Measurements from ENCODE around the gene SERPIND1.

Gene SERPIND1

DNA sequence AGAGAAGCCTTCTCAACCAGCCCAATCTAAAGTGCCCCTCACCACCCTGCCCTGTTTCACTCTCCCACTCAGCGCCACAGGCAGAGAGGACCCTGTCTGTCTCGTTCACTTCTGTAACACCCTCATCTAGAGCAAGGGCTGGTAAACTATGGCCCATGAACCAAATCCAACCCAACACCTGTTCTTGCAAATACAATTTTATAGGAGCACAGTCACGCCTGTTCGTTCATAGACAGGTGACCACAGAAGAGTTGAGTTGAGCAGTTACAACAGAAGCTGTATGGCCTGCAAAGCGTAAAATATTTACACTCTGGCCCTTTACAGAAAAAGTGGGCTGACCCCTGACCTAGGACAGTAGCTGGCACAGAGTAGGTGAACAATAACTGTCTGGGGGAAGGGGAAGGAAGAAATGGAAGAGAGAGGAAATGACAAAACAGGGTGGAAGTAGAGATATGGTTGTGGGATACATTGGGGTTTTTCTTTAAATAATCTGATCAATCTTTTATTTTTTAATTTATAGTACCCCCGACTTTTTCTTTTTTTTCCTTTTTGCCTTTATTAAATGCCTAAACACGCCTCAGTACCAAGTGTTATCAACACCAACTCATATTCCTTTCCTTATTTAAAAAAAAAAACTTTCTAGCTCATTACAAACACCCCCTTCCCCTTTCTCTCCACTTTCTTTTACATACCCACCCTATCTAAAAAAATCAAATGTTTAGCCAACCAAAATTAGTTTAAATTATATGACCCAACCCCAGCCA lies 20.9 kb downstream of the SERPIND1 start:
- no peak for TF ChIP-seq ISL1 (CRISPR knock-in tag; IDR thresholded peaks at IDR 0.05)
- no peak for TF ChIP-seq ZFP30 (CRISPR knock-in tag; IDR thresholded peaks at IDR 0.05)
- TF ChIP-seq, protein P1, sequence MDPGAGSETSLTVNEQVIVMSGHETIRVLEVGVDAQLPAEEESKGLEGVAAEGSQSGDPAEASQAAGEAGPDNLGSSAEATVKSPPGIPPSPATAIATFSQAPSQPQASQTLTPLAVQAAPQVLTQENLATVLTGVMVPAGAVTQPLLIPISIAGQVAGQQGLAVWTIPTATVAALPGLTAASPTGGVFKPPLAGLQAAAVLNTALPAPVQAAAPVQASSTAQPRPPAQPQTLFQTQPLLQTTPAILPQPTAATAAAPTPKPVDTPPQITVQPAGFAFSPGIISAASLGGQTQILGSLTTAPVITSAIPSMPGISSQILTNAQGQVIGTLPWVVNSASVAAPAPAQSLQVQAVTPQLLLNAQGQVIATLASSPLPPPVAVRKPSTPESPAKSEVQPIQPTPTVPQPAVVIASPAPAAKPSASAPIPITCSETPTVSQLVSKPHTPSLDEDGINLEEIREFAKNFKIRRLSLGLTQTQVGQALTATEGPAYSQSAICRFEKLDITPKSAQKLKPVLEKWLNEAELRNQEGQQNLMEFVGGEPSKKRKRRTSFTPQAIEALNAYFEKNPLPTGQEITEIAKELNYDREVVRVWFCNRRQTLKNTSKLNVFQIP (CRISPR knock-in tag; IDR thresholded peaks at IDR 0.05; ENCODE audit: borderline replicate concordance, low read depth), result no peak
- no peak for TF ChIP-seq ZFP3 (CRISPR knock-in tag; IDR thresholded peaks at IDR 0.05)
- no peak for TF ChIP-seq ZNF8 (CRISPR knock-in tag; IDR thresholded peaks at IDR 0.05)
- ATAC-seq, result no peak

DNA sequence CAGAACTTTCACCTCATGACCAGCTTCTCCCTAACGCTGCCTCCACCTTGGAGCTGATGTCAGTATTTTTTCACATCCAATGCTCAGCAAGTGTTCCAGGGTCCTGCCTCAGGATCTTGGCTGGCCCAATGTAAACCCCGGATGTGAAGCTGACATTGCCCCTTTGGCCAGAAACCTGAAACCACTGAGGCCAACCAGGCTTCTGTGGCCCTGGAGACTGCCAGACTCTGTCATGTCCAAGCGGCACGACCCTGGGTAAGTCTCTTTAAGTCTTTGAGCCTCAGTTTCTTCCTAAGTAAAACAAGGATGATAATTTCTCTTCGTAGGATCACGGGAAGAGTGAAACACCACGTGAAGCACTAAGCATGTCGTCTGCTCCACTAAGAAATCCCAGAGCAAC lies 22.8 kb downstream of the SERPIND1 start:
- TF ChIP-seq ARNTL (CRISPR knock-in tag; IDR thresholded peaks at IDR 0.05; ENCODE audit: borderline replicate concordance, low read depth) (no peak), ZFP3 (CRISPR knock-in tag; IDR thresholded peaks at IDR 0.05) (no peak), ZNF565 (CRISPR knock-in tag; conservative IDR thresholded peaks at IDR 0.05; ENCODE audit: low read depth) (no peak), OSR1 (CRISPR knock-in tag; IDR thresholded peaks at IDR 0.05) (no peak), TOX (CRISPR knock-in tag; IDR thresholded peaks at IDR 0.05; ENCODE audit: borderline replicate concordance) (no peak), PPARA (CRISPR knock-in tag; IDR thresholded peaks at IDR 0.05; ENCODE audit: borderline replicate concordance) (no peak), ZNF70 (CRISPR knock-in tag; IDR thresholded peaks at IDR 0.05) (no peak), CSDC2 (CRISPR knock-in tag; IDR thresholded peaks at IDR 0.05) (no peak), ZNF8 (CRISPR knock-in tag; IDR thresholded peaks at IDR 0.05) (no peak), BACH2 (CRISPR knock-in tag; IDR thresholded peaks at IDR 0.05; ENCODE audit: borderline replicate concordance) (no peak)
- TF ChIP-seq, protein P1 (CRISPR knock-in tag; IDR thresholded peaks at IDR 0.05; ENCODE audit: borderline replicate concordance, low read depth), result no peak
- TF ChIP-seq, protein P2, sequence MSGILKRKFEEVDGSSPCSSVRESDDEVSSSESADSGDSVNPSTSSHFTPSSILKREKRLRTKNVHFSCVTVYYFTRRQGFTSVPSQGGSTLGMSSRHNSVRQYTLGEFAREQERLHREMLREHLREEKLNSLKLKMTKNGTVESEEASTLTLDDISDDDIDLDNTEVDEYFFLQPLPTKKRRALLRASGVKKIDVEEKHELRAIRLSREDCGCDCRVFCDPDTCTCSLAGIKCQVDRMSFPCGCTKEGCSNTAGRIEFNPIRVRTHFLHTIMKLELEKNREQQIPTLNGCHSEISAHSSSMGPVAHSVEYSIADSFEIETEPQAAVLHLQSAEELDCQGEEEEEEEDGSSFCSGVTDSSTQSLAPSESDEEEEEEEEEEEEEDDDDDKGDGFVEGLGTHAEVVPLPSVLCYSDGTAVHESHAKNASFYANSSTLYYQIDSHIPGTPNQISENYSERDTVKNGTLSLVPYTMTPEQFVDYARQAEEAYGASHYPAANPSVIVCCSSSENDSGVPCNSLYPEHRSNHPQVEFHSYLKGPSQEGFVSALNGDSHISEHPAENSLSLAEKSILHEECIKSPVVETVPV (CRISPR knock-in tag; IDR thresholded peaks at IDR 0.05), result no peak
- ATAC-seq, result no peak

DNA sequence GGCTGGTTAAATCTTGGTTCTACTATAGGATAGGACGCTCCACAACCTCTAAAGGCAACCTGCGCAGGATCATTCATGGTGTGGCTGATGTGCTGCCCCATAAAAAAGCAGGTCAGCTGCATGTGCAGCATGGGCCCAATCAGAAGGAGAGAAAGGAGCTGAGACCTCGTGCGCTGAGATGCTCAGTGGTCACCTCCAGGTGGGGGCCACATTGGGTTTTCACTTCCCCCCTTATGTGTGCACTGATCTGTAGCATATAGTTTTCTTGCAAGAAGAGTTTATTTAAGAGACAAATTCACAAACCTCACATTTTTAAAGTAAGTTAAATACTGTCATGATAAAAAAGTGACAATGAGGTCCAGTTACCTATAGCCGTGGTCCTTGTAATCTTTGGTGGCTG lies 24.3 kb downstream of the SERPIND1 start:
- no peak for ATAC-seq
- no peak for TF ChIP-seq ZFP3 (CRISPR knock-in tag; IDR thresholded peaks at IDR 0.05)
- TF ChIP-seq, protein P2 (CRISPR knock-in tag; IDR thresholded peaks at IDR 0.05), result no peak
- TF ChIP-seq GLIS3 (CRISPR knock-in tag; IDR thresholded peaks at IDR 0.05), result no peak

DNA sequence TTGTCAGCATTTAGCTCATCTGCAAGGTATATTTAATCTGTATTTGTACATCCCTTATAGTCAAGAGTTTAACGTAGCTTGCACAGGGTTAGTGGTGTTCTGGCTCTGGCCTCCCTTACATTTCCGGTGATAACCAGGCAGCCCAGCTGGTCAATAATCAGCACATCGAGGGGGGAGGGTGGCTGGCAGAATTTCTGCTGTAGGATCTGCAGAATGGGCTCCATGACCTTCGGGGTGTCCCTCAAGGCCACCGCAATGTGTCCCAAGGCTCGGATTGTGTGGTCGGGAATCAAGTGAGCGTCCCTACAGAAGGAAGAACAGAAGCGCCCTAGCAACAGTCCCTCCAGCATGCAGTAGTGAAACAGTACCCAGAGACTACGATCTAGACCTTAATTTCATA lies 25.1 kb downstream of the SERPIND1 start:
- no peak for ATAC-seq
- TF ChIP-seq, protein P3, sequence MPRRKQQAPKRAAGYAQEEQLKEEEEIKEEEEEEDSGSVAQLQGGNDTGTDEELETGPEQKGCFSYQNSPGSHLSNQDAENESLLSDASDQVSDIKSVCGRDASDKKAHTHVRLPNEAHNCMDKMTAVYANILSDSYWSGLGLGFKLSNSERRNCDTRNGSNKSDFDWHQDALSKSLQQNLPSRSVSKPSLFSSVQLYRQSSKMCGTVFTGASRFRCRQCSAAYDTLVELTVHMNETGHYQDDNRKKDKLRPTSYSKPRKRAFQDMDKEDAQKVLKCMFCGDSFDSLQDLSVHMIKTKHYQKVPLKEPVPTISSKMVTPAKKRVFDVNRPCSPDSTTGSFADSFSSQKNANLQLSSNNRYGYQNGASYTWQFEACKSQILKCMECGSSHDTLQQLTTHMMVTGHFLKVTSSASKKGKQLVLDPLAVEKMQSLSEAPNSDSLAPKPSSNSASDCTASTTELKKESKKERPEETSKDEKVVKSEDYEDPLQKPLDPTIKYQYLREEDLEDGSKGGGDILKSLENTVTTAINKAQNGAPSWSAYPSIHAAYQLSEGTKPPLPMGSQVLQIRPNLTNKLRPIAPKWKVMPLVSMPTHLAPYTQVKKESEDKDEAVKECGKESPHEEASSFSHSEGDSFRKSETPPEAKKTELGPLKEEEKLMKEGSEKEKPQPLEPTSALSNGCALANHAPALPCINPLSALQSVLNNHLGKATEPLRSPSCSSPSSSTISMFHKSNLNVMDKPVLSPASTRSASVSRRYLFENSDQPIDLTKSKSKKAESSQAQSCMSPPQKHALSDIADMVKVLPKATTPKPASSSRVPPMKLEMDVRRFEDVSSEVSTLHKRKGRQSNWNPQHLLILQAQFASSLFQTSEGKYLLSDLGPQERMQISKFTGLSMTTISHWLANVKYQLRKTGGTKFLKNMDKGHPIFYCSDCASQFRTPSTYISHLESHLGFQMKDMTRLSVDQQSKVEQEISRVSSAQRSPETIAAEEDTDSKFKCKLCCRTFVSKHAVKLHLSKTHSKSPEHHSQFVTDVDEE (CRISPR knock-in tag; IDR thresholded peaks at IDR 0.05), result no peak
- TF ChIP-seq OSR1 (CRISPR knock-in tag; IDR thresholded peaks at IDR 0.05), result no peak
- no peak for TF ChIP-seq CSDC2 (CRISPR knock-in tag; IDR thresholded peaks at IDR 0.05)
- TF ChIP-seq SNAI2 (CRISPR knock-in tag; IDR thresholded peaks at IDR 0.05), result no peak
- TF ChIP-seq ZFP3 (CRISPR knock-in tag; IDR thresholded peaks at IDR 0.05), result no peak
- TF ChIP-seq, protein P4, sequence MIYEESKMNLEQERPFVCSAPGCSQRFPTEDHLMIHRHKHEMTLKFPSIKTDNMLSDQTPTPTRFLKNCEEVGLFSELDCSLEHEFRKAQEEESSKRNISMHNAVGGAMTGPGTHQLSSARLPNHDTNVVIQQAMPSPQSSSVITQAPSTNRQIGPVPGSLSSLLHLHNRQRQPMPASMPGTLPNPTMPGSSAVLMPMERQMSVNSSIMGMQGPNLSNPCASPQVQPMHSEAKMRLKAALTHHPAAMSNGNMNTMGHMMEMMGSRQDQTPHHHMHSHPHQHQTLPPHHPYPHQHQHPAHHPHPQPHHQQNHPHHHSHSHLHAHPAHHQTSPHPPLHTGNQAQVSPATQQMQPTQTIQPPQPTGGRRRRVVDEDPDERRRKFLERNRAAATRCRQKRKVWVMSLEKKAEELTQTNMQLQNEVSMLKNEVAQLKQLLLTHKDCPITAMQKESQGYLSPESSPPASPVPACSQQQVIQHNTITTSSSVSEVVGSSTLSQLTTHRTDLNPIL (CRISPR knock-in tag; IDR thresholded peaks at IDR 0.05; ENCODE audit: low read depth), result no peak
- no peak for TF ChIP-seq TOX (CRISPR knock-in tag; IDR thresholded peaks at IDR 0.05; ENCODE audit: borderline replicate concordance)
- no peak for TF ChIP-seq GLIS3 (CRISPR knock-in tag; IDR thresholded peaks at IDR 0.05)
- TF ChIP-seq, protein P5, sequence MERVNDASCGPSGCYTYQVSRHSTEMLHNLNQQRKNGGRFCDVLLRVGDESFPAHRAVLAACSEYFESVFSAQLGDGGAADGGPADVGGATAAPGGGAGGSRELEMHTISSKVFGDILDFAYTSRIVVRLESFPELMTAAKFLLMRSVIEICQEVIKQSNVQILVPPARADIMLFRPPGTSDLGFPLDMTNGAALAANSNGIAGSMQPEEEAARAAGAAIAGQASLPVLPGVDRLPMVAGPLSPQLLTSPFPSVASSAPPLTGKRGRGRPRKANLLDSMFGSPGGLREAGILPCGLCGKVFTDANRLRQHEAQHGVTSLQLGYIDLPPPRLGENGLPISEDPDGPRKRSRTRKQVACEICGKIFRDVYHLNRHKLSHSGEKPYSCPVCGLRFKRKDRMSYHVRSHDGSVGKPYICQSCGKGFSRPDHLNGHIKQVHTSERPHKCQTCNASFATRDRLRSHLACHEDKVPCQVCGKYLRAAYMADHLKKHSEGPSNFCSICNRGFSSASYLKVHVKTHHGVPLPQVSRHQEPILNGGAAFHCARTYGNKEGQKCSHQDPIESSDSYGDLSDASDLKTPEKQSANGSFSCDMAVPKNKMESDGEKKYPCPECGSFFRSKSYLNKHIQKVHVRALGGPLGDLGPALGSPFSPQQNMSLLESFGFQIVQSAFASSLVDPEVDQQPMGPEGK (CRISPR knock-in tag; IDR thresholded peaks at IDR 0.05; ENCODE audit: borderline replicate concordance), result no peak
- no peak for TF ChIP-seq ZNF8 (CRISPR knock-in tag; IDR thresholded peaks at IDR 0.05)
- no peak for TF ChIP-seq ZC3H10 (CRISPR knock-in tag; IDR thresholded peaks at IDR 0.05)
- no peak for TF ChIP-seq ZNF565 (CRISPR knock-in tag; conservative IDR thresholded peaks at IDR 0.05; ENCODE audit: low read depth)
- TF ChIP-seq, protein P1 (CRISPR knock-in tag; IDR thresholded peaks at IDR 0.05; ENCODE audit: borderline replicate concordance, low read depth), result no peak
